Mesenchymal stem cell (in vitro differentiated cells and primary cell): ENCODE results near the gene FBXW8.

Experiments
- DNase-seq: peaks from one replicate; pipeline ENCODE4 v3.0.0-alpha.2; 2013
- H2AFZ ChIP-seq: one replicate; pipeline ENCODE4 v1.6.1; 2013; ENCODE audit warnings: low read depth, mild to moderate bottlenecking, control low read depth, inconsistent platforms, low read length, moderate library complexity
- H2AK5ac ChIP-seq: 2 replicates; pipeline ENCODE4 v1.6.1; 2013; ENCODE audit warnings: low read length, moderate library complexity, mild to moderate bottlenecking, inconsistent platforms; ENCODE audit not compliant: severe bottlenecking
- H2BK120ac ChIP-seq: one replicate; pipeline ENCODE4 v1.6.1; 2013; ENCODE audit warnings: low read depth, mild to moderate bottlenecking, inconsistent platforms, low read length, moderate library complexity
- H2BK12ac ChIP-seq, 2 experiments: one replicate each; pipeline ENCODE4 v1.6.1; 2013; ENCODE audit warnings: inconsistent platforms in 2 of 2, low read length in 2 of 2, mild to moderate bottlenecking in 2 of 2, moderate library complexity in 2 of 2, control low read depth in 1 of 2
- H2BK15ac ChIP-seq: one replicate; pipeline ENCODE4 v1.6.1; 2013; ENCODE audit warnings: mild to moderate bottlenecking, low read depth, inconsistent platforms; ENCODE audit not compliant: poor library complexity, severe bottlenecking
- H2BK5ac ChIP-seq: 2 replicates; pipeline ENCODE4 v1.6.1; 2013; ENCODE audit warnings: low read depth, mild to moderate bottlenecking, low read length, control low read depth, inconsistent platforms; ENCODE audit not compliant: poor library complexity, severe bottlenecking
- H3K14ac ChIP-seq, 2 experiments: one replicate each; pipeline ENCODE4 v1.6.1; 2013; ENCODE audit warnings: inconsistent platforms in 2 of 2, low read length in 2 of 2, control low read depth in 1 of 2, mild to moderate bottlenecking in 1 of 2, moderate library complexity in 1 of 2
- H3K18ac ChIP-seq, 2 experiments: one replicate each; pipeline ENCODE4 v1.6.1; 2013; ENCODE audit warnings: inconsistent platforms in 2 of 2, low read length in 2 of 2, control low read depth in 1 of 2, low read depth in 1 of 2, mild to moderate bottlenecking in 1 of 2
- H3K23ac ChIP-seq, 2 experiments: one replicate each; pipeline ENCODE4 v1.6.1; 2013; ENCODE audit warnings: inconsistent platforms in 2 of 2, low read length in 2 of 2, mild to moderate bottlenecking in 2 of 2, moderate library complexity in 2 of 2, control low read depth in 1 of 2
- H3K27ac ChIP-seq: 2 replicates; pipeline ENCODE4 v1.5.1; 2013; ENCODE audit warnings: mild to moderate bottlenecking, moderate library complexity, low read length, control low read depth, inconsistent platforms; ENCODE audit not compliant: poor library complexity, severe bottlenecking
- H3K27me3 ChIP-seq, 2 experiments: 2 replicates each; pipeline versions ENCODE4 v1.6.1 to v1.7.0; 2013; ENCODE audit warnings: low read length in 2 of 2, mild to moderate bottlenecking in 2 of 2, moderate library complexity in 2 of 2, control low read depth in 1 of 2, inconsistent platforms in 1 of 2; ENCODE audit not compliant: control insufficient read depth in 1 of 2, insufficient read depth in 1 of 2
- H3K36me3 ChIP-seq, 2 experiments: 2 replicates each; pipeline versions ENCODE4 v1.6.1 to v1.7.0; 2013; ENCODE audit warnings: low read length in 2 of 2, control low read depth in 1 of 2, inconsistent platforms in 1 of 2, low read depth in 1 of 2, mild to moderate bottlenecking in 1 of 2; ENCODE audit not compliant: insufficient read depth in 2 of 2, control insufficient read depth in 1 of 2
- H3K4ac ChIP-seq, 2 experiments: one replicate each; pipeline ENCODE4 v1.6.1; 2013; ENCODE audit warnings: inconsistent platforms in 2 of 2, low read length in 2 of 2, mild to moderate bottlenecking in 2 of 2, moderate library complexity in 2 of 2, control low read depth in 1 of 2, low read depth in 1 of 2
- H3K4me1 ChIP-seq: 2 replicates; pipeline ENCODE4 v1.6.1; 2013; ENCODE audit warnings: low read depth, low read length, control low read depth; ENCODE audit not compliant: control insufficient read depth, insufficient read depth
- H3K4me2 ChIP-seq: 2 replicates; pipeline ENCODE4 v1.6.1; 2013; ENCODE audit warnings: low read length, mild to moderate bottlenecking, inconsistent platforms; ENCODE audit not compliant: poor library complexity, severe bottlenecking
- H3K4me3 ChIP-seq, 2 experiments: 2 replicates each; pipeline versions ENCODE4 v1.5.1 to v1.7.0; 2013; ENCODE audit warnings: low read length in 2 of 2, mild to moderate bottlenecking in 2 of 2, control low read depth in 1 of 2, low read depth in 1 of 2; ENCODE audit not compliant: insufficient read depth in 1 of 2
- H3K79me1 ChIP-seq: replicated peaks from 2 replicates; pipeline ENCODE4 v1.6.1; 2013; ENCODE audit warnings: mild to moderate bottlenecking, control low read depth, low read length, inconsistent platforms; ENCODE audit not compliant: poor library complexity, severe bottlenecking
- H3K9ac ChIP-seq: 2 replicates; pipeline ENCODE4 v1.7.0; 2013; ENCODE audit warnings: mild to moderate bottlenecking, low read length, moderate library complexity
- H3K9me3 ChIP-seq: 2 replicates; pipeline ENCODE4 v1.7.0; 2013; ENCODE audit warnings: mild to moderate bottlenecking, low read length; ENCODE audit not compliant: control insufficient read depth
- H4K8ac ChIP-seq: one replicate; pipeline ENCODE4 v1.6.1; 2013; ENCODE audit warnings: inconsistent platforms, mild to moderate bottlenecking, low read length, moderate library complexity
- H4K91ac ChIP-seq: one replicate; pipeline ENCODE4 v1.6.1; 2013; ENCODE audit warnings: mild to moderate bottlenecking, low read length, inconsistent platforms
- WGBS: methylation state at CpG from one replicate; pipeline ENCODE4 v1.1.7; 2013; ENCODE audit warnings: mixed read lengths; 5-methylcytosine and 5-hydroxymethylcytosine counted together

FBXW8 gene

DNA sequence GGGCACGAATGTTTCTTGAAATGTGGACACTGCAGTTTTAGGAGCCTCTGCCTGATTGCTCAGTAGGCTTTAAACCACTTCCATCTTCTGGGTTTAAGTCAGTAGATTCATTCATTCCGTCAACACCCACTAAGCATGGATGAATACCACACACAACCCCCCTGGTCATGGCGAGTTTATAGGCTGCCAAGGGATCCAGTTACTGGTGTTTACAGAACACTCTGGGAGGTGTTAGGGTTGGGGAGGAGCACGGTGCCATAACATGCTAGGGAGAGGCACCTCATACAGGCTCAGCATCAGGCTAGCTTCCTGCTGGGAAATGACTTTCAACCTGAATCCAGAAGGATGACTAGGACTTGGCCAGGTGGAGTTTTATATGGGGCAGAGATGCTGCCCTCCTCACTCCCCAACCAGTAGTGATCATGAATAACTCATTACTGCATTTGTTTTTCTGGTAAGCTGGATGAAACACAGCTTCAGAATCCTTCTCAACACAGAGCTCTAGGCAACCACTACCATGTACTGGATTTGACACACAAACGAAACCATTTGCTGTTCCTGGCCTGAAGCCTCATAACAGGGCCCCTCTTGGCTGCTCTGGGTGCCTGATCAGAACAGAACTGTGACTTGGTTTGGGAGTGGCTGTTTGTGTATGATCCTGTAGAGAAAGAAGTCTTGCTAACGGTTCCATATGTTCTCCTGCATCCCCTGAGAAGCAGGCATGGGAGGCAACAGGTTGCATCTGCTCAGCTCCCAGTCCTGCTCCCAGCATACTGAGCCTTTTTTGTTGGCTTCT is 47.9 kb downstream of the FBXW8 start:
- Histone ChIP-seq H3K14ac (peak overlapping the region in 1 of 2 experiments; percentile 68), H4K91ac (no peak overlapping the region), H3K23ac (peak overlapping the region in 1 of 2 experiments; percentile 56), H4K8ac (no peak overlapping the region), H2BK5ac (no peak overlapping the region), H3K4me3 (no peak overlapping the region), H3K9me3 (no peaks in the 10 kb centered on the region), H2AK5ac (no peak overlapping the region), H3K4ac (no peak overlapping the region), H3K36me3 (peaks cover 10 to 33% of the 10 kb centered on the region in 2 experiments), H3K9ac (no peak overlapping the region), H3K18ac (no peak overlapping the region), H3K4me2 (no peak overlapping the region), H3K79me1 (peaks cover 33% of the 10 kb centered on the region), H3K4me1 (peaks cover 4% of the 10 kb centered on the region), H2AFZ (no peak overlapping the region), H3K27ac (no peak overlapping the region), H3K27me3 (no peaks in the 10 kb centered on the region), H2BK12ac (no peak overlapping the region), H2BK120ac (no peak overlapping the region), H2BK15ac (no peak overlapping the region)
- 91% methylated on average over 5 of the region's 6 CpGs for WGBS
- DNase-seq: no peak

DNA sequence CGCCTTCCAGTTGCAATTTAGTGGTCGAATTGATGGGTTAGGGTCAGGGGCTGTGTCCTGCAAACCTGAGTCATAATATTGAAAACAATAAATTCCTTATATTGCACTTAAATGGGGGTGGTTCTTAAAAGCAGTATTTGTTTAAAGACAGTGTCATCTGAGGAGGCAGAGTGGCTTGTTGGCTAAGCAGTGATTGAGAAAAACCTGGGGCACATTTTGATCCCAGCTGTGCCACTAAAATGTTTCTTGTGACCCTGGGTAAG is 48.4 kb downstream of the FBXW8 start:
- H3K9me3 ChIP-seq: no peaks in the 10 kb centered on the region
- H3K4me3 ChIP-seq: no peak overlapping the region
- no peak overlapping the region for H3K9ac ChIP-seq
- no peak overlapping the region for H3K27ac ChIP-seq
- H4K8ac ChIP-seq: no peak overlapping the region
- H3K4me2 ChIP-seq: no peak overlapping the region
- WGBS: no CpG with 5 or more reads among the region's 2 CpGs
- H2BK120ac ChIP-seq: no peak overlapping the region
- H3K4ac ChIP-seq: no peak overlapping the region
- no peak overlapping the region for H4K91ac ChIP-seq
- no peak overlapping the region for H2AK5ac ChIP-seq
- no peak for DNase-seq
- no peak overlapping the region for H2BK15ac ChIP-seq
- peaks cover 37% of the 10 kb centered on the region for H3K79me1 ChIP-seq
- H3K36me3 ChIP-seq: peaks cover 13 to 34% of the 10 kb centered on the region in 2 experiments
- no peaks in the 10 kb centered on the region for H3K27me3 ChIP-seq
- H3K23ac ChIP-seq: no peak overlapping the region
- no peak overlapping the region for H2BK5ac ChIP-seq
- H3K14ac ChIP-seq: no peak overlapping the region
- peaks cover 4% of the 10 kb centered on the region for H3K4me1 ChIP-seq
- H2BK12ac ChIP-seq: no peak overlapping the region
- H3K18ac ChIP-seq: no peak overlapping the region
- no peak overlapping the region for H2AFZ ChIP-seq

DNA sequence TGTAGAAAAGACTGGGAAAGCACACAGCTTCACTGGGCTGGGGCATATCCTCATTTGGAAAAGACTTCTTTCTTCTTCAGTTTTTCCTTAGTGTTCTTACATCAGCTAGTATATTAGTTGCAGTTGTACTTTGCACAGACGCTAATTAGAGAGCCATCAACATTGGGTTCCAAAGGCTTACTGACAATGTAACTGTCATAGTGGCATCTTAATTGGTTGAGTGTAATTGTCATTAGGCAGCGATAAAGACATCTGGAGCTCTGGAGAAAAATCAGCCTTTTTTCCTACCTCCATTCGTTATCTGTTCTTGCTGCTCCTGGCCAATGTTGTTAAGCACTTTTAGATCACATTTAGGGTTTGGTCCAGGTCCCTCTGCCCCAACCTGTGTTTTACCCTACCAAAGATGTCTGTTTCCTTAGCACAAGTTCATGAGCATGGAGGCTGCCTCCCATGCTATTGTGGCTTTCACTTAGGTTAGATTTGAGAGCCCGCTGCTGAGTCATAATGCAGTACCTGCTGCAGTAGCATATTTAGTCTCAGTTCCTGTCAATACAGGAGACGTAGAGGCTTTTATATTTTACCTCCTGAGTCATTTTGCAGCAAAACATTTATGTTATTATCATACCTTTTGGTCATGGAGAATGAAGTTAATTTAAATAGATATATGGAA is 49.2 kb downstream of the FBXW8 start:
- 87% methylated on average over 4 of the region's 5 CpGs for WGBS
- H3K4ac ChIP-seq: no peak overlapping the region
- no peak overlapping the region for H2AK5ac ChIP-seq
- H3K9ac ChIP-seq: no peak overlapping the region
- H3K14ac ChIP-seq: no peak overlapping the region
- H3K4me2 ChIP-seq: no peak overlapping the region
- peaks cover 41% of the 10 kb centered on the region for H3K79me1 ChIP-seq
- no peak overlapping the region for H2AFZ ChIP-seq
- no peak overlapping the region for H2BK15ac ChIP-seq
- no peak overlapping the region for H3K23ac ChIP-seq
- H3K18ac ChIP-seq: no peak overlapping the region
- H2BK5ac ChIP-seq: no peak overlapping the region
- H4K8ac ChIP-seq: no peak overlapping the region
- peaks cover 4% of the 10 kb centered on the region for H3K4me1 ChIP-seq
- no peaks in the 10 kb centered on the region for H3K27me3 ChIP-seq
- H2BK120ac ChIP-seq: no peak overlapping the region
- H3K36me3 ChIP-seq: peaks cover 15 to 41% of the 10 kb centered on the region in 2 experiments
- no peak overlapping the region for H4K91ac ChIP-seq
- no peak for DNase-seq
- H3K27ac ChIP-seq: no peak overlapping the region
- H3K9me3 ChIP-seq: no peaks in the 10 kb centered on the region
- H2BK12ac ChIP-seq: no peak overlapping the region
- no peak overlapping the region for H3K4me3 ChIP-seq

DNA sequence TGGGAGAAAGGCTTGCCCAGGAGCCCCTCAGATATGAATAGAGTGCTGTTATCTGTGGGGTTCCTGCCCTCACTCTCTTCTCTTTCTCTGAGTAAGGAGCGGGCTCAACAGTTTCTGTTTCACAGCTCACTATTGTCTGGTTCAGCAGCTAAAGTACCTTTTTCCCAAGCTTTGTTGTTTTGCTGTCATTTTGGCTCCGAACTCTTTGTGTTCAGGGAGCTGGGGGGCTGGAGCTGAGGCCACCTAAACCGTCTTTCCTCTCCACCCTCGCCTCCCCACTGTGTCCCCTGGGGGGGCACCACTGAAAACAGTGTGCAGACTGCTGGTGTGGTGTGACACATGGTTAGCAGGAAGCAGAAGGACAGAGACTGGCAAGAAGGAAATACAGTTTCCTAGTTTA is 51.4 kb downstream of the FBXW8 start:
- H2BK120ac ChIP-seq: no peak overlapping the region
- H3K4me2 ChIP-seq: no peak overlapping the region
- H4K8ac ChIP-seq: no peak overlapping the region
- H3K36me3 ChIP-seq: peaks cover 14 to 48% of the 10 kb centered on the region in 2 experiments
- H3K79me1 ChIP-seq: peaks cover 46% of the 10 kb centered on the region
- peaks cover 4% of the 10 kb centered on the region for H3K4me1 ChIP-seq
- no peak overlapping the region for H2BK12ac ChIP-seq
- no peaks in the 10 kb centered on the region for H3K9me3 ChIP-seq
- H3K4me3 ChIP-seq: no peak overlapping the region
- no peak overlapping the region for H3K18ac ChIP-seq
- DNase-seq: no peak
- H3K23ac ChIP-seq: no peak overlapping the region
- no peak overlapping the region for H2BK5ac ChIP-seq
- no peak overlapping the region for H3K4ac ChIP-seq
- H2AFZ ChIP-seq: no peak overlapping the region
- no peaks in the 10 kb centered on the region for H3K27me3 ChIP-seq
- no peak overlapping the region for H4K91ac ChIP-seq
- no peak overlapping the region for H3K14ac ChIP-seq
- 91% methylated on average over 2 of the region's 4 CpGs for WGBS
- H3K27ac ChIP-seq: no peak overlapping the region
- no peak overlapping the region for H2BK15ac ChIP-seq
- no peak overlapping the region for H2AK5ac ChIP-seq
- no peak overlapping the region for H3K9ac ChIP-seq
